Medulla oblongata (tissue), 1 donor: ENCODE results near the gene ZNF584.
"Not testable (repeated sequence)": the region's sequence is repeated elsewhere in the genome, so short reads cannot be mapped to it uniquely, and the experiment has no call there.

ENCODE experiments used
- DNase-seq: peaks from one replicate; pipeline ENCODE4 v3.0.0-alpha.2; 2015; ENCODE audit errors: extremely low spot score

Gene ZNF584

GRCh38 chr19:58403920-58404478 lies 4.5 kb upstream of the ZNF584 start:
- not testable (repeated sequence) for DNase-seq

GRCh38 chr19:58406818-58407657 lies 1.4 kb upstream of the ZNF584 start:
- no peak for DNase-seq

GRCh38 chr19:58407658-58408151 lies 744 bp upstream of the ZNF584 start:
- DNase-seq: no peak

GRCh38 chr19:58409010-58409790 lies 751 bp downstream of the ZNF584 start:
- no peak for DNase-seq

- no peak for DNase-seq
Observed at GRCh38 chr19:58416604-58417003, 8.2 kb downstream of the ZNF584 start.

GRCh38 chr19:58417071-58417470 lies 8.6 kb downstream of the ZNF584 start:
- no peak for DNase-seq

GRCh38 chr19:58428617-58429016 lies 20.2 kb downstream of the ZNF584 start:
- DNase-seq: no peak

- DNase-seq: no peak
Observed at GRCh38 chr19:58429745-58430144, 21.3 kb downstream of the ZNF584 start.

GRCh38 chr19:58434217-58434616 lies 25.8 kb downstream of the ZNF584 start:
- no peak for DNase-seq

- DNase-seq: peak; percentile 100
Observed at GRCh38 chr19:58439576-58440554, 31.4 kb downstream of the ZNF584 start, which contains the start of gene ZNF132. TSS of gene ZNF132 (minus strand) at chr19:58440153. CDS start at chr19:58439821, 332 bp downstream.

GRCh38 chr19:58440556-58440955 lies 32.1 kb downstream of the ZNF584 start:
- DNase-seq: no peak

GRCh38 chr19:58442986-58443385 lies 34.5 kb downstream of the ZNF584 start:
- DNase-seq: not testable (repeated sequence)

- not testable (repeated sequence) for DNase-seq
Observed at GRCh38 chr19:58448860-58449259, 40.4 kb downstream of the ZNF584 start.

- DNase-seq: not testable (repeated sequence)
Observed at GRCh38 chr19:58449980-58450379, 41.5 kb downstream of the ZNF584 start.

GRCh38 chr19:58450856-58451357 lies 42.5 kb downstream of the ZNF584 start:
- DNase-seq: peak; percentile 17

GRCh38 chr19:58451358-58452101 lies 43.1 kb downstream of the ZNF584 start, which contains the start of gene ZNF324B:
TSS of gene ZNF324B (plus strand) at chr19:58451622. CDS start at chr19:58453702, 2,080 bp downstream.
- DNase-seq: peak; percentile 98

- DNase-seq: no peak
Observed at GRCh38 chr19:58453743-58454142, 45.3 kb downstream of the ZNF584 start.

- no peak for DNase-seq
Observed at GRCh38 chr19:58455306-58455705, 46.9 kb downstream of the ZNF584 start.

- DNase-seq: no peak
Observed at GRCh38 chr19:58456111-58456510, 47.7 kb downstream of the ZNF584 start.

- DNase-seq: no peak
Observed at GRCh38 chr19:58460039-58460438, 51.6 kb downstream of the ZNF584 start.
